HEK293 (cell line): ENCODE measurements around the gene VPS51.

Experiments
- CTCF ChIA-PET: fragments of 350-600 bp; formaldehyde crosslinking; extraction: SDS; loops from one replicate; lab custom pipeline; 2021; ENCODE audit warnings: antibody characterized with exemption; lab: Yijun Ruan, JAX
- POLR2A ChIA-PET: fragments of 300-600 bp; formaldehyde crosslinking; extraction: SDS; loops from one replicate; lab custom pipeline; 2020; ENCODE audit warnings: antibody characterized with exemption, inconsistent platforms; lab: Yijun Ruan, JAX
- H3K27ac ChIP-seq: fragments of 200-500 bp; sonication (Bioruptor generic); 2 replicates; pipeline ENCODE4 v1.5.1; 2014; ENCODE audit warnings: low read depth, low read length, control low read depth, inconsistent platforms; ENCODE audit errors: extremely low read depth
- H3K36me3 ChIP-seq, 2 experiments: fragments of 200-500 bp in 1 of 2; sonication (Bioruptor generic) in 1 of 2; 1 replicate in 1 of 2; 2 replicates in 1 of 2; pipeline ENCODE4 v1.5.1; 2014 to 2017; ENCODE audit warnings: inconsistent platforms in 2 of 2, low read length in 2 of 2; ENCODE audit not compliant: control insufficient read depth in 2 of 2, insufficient read depth in 1 of 2
- H3K4me1 ChIP-seq: fragments of 200-500 bp; sonication (Bioruptor generic); 2 replicates; pipeline ENCODE4 v1.5.1; 2014; ENCODE audit warnings: mild to moderate bottlenecking, low read length, inconsistent platforms; ENCODE audit not compliant: control insufficient read depth, insufficient read depth
- H3K4me3 ChIP-seq: 2 replicates; pipeline ENCODE4 v1.5.1; 2011; ENCODE audit warnings: low read depth, mild to moderate bottlenecking, control low read depth, low read length, moderate library complexity
- H3K9me3 ChIP-seq: fragments of 200-500 bp; sonication (Bioruptor generic); 2 replicates; pipeline ENCODE4 v1.5.1; 2014; ENCODE audit warnings: low read depth, low read length, inconsistent platforms; ENCODE audit not compliant: control insufficient read depth, insufficient read depth
- GFI1B ChIP-seq: fragments of 450-650 bp; formaldehyde crosslinking; IDR thresholded peaks from 2 replicates; pipeline ENCODE4 v1.5.1; 2016; ENCODE audit warnings: missing biosample characterization, missing genetic modification characterization
- OSR2 ChIP-seq: fragments of 450-650 bp; formaldehyde crosslinking; IDR thresholded peaks from 2 replicates; pipeline ENCODE4 v1.5.1; 2016; ENCODE audit warnings: missing biosample characterization, missing genetic modification characterization
- ZBTB1 ChIP-seq: fragments of 450-650 bp; formaldehyde crosslinking; IDR thresholded peaks from 2 replicates; pipeline ENCODE4 v1.5.1; 2016; ENCODE audit warnings: missing biosample characterization, missing genetic modification characterization
- ZFP3 ChIP-seq: fragments of 450-650 bp; formaldehyde crosslinking; IDR thresholded peaks from 2 replicates; pipeline ENCODE4 v1.5.1; 2016; ENCODE audit warnings: low read depth, missing biosample characterization, missing genetic modification characterization
- ZNF112 ChIP-seq: fragments of 450-650 bp; formaldehyde crosslinking; IDR thresholded peaks from 2 replicates; pipeline ENCODE4 v1.5.0; 2017; ENCODE audit warnings: missing biosample characterization, missing genetic modification characterization
- ZNF140 ChIP-seq: fragments of 450-650 bp; formaldehyde crosslinking; IDR thresholded peaks from 2 replicates; pipeline ENCODE4 v1.5.1; 2016; ENCODE audit warnings: missing biosample characterization, missing genetic modification characterization
- ZNF202 ChIP-seq: fragments of 450-650 bp; formaldehyde crosslinking; IDR thresholded peaks from 2 replicates; pipeline ENCODE4 v1.5.1; 2016; ENCODE audit warnings: missing biosample characterization, missing genetic modification characterization, borderline replicate concordance
- ZNF350 ChIP-seq: fragments of 450-650 bp; formaldehyde crosslinking; IDR thresholded peaks from 2 replicates; pipeline ENCODE4 v1.5.0; 2017; ENCODE audit warnings: missing biosample characterization, mild to moderate bottlenecking, missing genetic modification characterization
- ZNF510 ChIP-seq: fragments of 450-650 bp; formaldehyde crosslinking; IDR thresholded peaks from 2 replicates; pipeline ENCODE4 v1.5.1; 2018; ENCODE audit warnings: mild to moderate bottlenecking, missing genetic modification characterization, missing biosample characterization; ENCODE audit not compliant: insufficient replicate concordance
- ZNF521 ChIP-seq: fragments of 450-650 bp; formaldehyde crosslinking; IDR thresholded peaks from 2 replicates; pipeline ENCODE4 v1.5.1; 2017; ENCODE audit warnings: missing biosample characterization, mild to moderate bottlenecking, missing genetic modification characterization
- ZNF561 ChIP-seq: fragments of 450-650 bp; IDR thresholded peaks from 2 replicates; pipeline ENCODE4 v1.5.1; 2018; ENCODE audit warnings: missing biosample characterization, missing genetic modification characterization, borderline replicate concordance
- ZNF670 ChIP-seq: fragments of 450-650 bp; formaldehyde crosslinking; IDR thresholded peaks from 2 replicates; pipeline ENCODE4 v1.5.1; 2016; ENCODE audit warnings: missing biosample characterization, missing genetic modification characterization, low read depth
- TF ChIP-seq, protein P1 (sequence below): fragments of 450-650 bp; formaldehyde crosslinking; IDR thresholded peaks from 2 replicates; pipeline ENCODE4 v1.5.1; 2017; ENCODE audit warnings: missing biosample characterization, missing genetic modification characterization
- TF ChIP-seq, protein P2 (sequence below): fragments of 450-650 bp; formaldehyde crosslinking; IDR thresholded peaks from 2 replicates; pipeline ENCODE4 v1.5.1; 2016; ENCODE audit warnings: missing biosample characterization, missing genetic modification characterization
- TF ChIP-seq, protein P3 (sequence below): fragments of 450-650 bp; IDR thresholded peaks from 2 replicates; pipeline ENCODE4 v1.5.1; 2018; ENCODE audit warnings: missing biosample characterization, mild to moderate bottlenecking, missing genetic modification characterization
- TF ChIP-seq, protein P4 (sequence below): fragments of 450-650 bp; formaldehyde crosslinking; IDR thresholded peaks from 2 replicates; pipeline ENCODE4 v1.5.1; 2017; ENCODE audit warnings: missing biosample characterization, missing genetic modification characterization
- TF ChIP-seq, protein P5 (sequence below): fragments of 450-650 bp; formaldehyde crosslinking; IDR thresholded peaks from 2 replicates; pipeline ENCODE4 v1.5.1; 2016; ENCODE audit warnings: missing biosample characterization, missing genetic modification characterization
- TF ChIP-seq, protein P6 (sequence below): fragments of 450-650 bp; formaldehyde crosslinking; IDR thresholded peaks from 2 replicates; pipeline ENCODE4 v1.5.1; 2017; ENCODE audit warnings: missing biosample characterization, mild to moderate bottlenecking, missing genetic modification characterization, moderate library complexity

The VPS51 gene

DNA sequence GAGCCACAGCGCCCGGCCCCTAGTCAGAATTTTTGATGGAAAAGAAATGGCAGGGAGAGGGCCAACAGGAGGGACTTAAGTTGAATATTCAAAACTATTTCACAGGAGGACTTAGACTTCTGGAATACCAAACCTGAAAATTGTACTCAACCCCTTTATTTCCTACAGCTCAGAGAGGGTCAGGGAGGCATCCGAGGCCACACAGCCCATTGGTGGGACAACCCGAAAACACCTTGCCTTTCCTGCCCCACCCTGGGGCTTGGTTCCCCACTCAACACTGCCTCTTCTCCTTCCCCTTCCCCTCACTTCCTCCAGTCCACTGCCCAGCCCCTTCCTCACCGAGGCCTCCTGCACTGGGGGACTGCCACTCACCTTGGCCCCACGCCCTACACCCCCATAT, 39.0 kb upstream of the VPS51 start (continued):
- TF ChIP-seq ZNF521 (tag by site-specific recombination): no peak
- TF ChIP-seq, protein P1, sequence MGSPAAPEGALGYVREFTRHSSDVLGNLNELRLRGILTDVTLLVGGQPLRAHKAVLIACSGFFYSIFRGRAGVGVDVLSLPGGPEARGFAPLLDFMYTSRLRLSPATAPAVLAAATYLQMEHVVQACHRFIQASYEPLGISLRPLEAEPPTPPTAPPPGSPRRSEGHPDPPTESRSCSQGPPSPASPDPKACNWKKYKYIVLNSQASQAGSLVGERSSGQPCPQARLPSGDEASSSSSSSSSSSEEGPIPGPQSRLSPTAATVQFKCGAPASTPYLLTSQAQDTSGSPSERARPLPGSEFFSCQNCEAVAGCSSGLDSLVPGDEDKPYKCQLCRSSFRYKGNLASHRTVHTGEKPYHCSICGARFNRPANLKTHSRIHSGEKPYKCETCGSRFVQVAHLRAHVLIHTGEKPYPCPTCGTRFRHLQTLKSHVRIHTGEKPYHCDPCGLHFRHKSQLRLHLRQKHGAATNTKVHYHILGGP (tag by site-specific recombination): no peak
- TF ChIP-seq, protein P2, sequence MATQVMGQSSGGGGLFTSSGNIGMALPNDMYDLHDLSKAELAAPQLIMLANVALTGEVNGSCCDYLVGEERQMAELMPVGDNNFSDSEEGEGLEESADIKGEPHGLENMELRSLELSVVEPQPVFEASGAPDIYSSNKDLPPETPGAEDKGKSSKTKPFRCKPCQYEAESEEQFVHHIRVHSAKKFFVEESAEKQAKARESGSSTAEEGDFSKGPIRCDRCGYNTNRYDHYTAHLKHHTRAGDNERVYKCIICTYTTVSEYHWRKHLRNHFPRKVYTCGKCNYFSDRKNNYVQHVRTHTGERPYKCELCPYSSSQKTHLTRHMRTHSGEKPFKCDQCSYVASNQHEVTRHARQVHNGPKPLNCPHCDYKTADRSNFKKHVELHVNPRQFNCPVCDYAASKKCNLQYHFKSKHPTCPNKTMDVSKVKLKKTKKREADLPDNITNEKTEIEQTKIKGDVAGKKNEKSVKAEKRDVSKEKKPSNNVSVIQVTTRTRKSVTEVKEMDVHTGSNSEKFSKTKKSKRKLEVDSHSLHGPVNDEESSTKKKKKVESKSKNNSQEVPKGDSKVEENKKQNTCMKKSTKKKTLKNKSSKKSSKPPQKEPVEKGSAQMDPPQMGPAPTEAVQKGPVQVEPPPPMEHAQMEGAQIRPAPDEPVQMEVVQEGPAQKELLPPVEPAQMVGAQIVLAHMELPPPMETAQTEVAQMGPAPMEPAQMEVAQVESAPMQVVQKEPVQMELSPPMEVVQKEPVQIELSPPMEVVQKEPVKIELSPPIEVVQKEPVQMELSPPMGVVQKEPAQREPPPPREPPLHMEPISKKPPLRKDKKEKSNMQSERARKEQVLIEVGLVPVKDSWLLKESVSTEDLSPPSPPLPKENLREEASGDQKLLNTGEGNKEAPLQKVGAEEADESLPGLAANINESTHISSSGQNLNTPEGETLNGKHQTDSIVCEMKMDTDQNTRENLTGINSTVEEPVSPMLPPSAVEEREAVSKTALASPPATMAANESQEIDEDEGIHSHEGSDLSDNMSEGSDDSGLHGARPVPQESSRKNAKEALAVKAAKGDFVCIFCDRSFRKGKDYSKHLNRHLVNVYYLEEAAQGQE (tag by site-specific recombination): no peak
- TF ChIP-seq ZBTB1: no peak

DNA sequence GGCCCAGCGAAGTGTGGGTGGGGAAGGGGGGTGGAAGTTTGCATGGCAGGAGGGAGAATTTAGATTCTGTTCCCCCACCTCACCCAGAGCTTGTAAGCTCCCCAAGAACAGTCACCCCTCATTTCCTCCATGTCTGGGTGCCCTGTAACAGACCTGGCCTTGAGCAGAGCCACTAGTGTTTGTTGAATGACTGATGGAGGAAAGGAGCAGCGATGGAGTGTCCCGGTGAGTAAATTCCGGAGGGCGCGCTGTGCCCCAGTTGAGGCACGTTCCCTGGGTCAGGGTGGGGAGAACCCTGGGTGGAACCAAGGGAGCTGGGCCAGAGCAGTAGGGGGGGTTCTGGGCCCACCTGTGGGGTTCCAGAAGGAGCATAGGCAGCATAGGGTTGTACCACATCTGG, 38.5 kb upstream of the VPS51 start:
- Histone ChIP-seq H3K36me3 (no peaks in the 10 kb centered on the region), H3K27ac (no peak overlapping the region), H3K9me3 (no peaks in the 10 kb centered on the region), H3K4me3 (no peak overlapping the region), H3K4me1 (no peaks in the 10 kb centered on the region)
- ChIA-PET CTCF (no interaction called here), POLR2A (no interaction called here)
- no peak for TF ChIP-seq GFI1B (tag by site-specific recombination)
- TF ChIP-seq ZNF561 (tag by site-specific recombination): no peak
- no peak for TF ChIP-seq OSR2 (tag by site-specific recombination)
- TF ChIP-seq, protein P3, sequence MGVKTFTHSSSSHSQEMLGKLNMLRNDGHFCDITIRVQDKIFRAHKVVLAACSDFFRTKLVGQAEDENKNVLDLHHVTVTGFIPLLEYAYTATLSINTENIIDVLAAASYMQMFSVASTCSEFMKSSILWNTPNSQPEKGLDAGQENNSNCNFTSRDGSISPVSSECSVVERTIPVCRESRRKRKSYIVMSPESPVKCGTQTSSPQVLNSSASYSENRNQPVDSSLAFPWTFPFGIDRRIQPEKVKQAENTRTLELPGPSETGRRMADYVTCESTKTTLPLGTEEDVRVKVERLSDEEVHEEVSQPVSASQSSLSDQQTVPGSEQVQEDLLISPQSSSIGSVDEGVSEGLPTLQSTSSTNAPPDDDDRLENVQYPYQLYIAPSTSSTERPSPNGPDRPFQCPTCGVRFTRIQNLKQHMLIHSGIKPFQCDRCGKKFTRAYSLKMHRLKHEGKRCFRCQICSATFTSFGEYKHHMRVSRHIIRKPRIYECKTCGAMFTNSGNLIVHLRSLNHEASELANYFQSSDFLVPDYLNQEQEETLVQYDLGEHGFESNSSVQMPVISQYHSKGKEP (tag by site-specific recombination): no peak
- no peak for TF ChIP-seq ZNF112 (tag by site-specific recombination)
- no peak for TF ChIP-seq ZNF202 (tag by site-specific recombination)
- no peak for TF ChIP-seq ZNF510
- TF ChIP-seq, protein P4, sequence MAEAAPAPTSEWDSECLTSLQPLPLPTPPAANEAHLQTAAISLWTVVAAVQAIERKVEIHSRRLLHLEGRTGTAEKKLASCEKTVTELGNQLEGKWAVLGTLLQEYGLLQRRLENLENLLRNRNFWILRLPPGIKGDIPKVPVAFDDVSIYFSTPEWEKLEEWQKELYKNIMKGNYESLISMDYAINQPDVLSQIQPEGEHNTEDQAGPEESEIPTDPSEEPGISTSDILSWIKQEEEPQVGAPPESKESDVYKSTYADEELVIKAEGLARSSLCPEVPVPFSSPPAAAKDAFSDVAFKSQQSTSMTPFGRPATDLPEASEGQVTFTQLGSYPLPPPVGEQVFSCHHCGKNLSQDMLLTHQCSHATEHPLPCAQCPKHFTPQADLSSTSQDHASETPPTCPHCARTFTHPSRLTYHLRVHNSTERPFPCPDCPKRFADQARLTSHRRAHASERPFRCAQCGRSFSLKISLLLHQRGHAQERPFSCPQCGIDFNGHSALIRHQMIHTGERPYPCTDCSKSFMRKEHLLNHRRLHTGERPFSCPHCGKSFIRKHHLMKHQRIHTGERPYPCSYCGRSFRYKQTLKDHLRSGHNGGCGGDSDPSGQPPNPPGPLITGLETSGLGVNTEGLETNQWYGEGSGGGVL (tag by site-specific recombination): no peak
- no peak for TF ChIP-seq ZNF350
- no peak for TF ChIP-seq ZNF521 (tag by site-specific recombination)
- TF ChIP-seq ZNF670 (tag by site-specific recombination): no peak
- TF ChIP-seq, protein P5, sequence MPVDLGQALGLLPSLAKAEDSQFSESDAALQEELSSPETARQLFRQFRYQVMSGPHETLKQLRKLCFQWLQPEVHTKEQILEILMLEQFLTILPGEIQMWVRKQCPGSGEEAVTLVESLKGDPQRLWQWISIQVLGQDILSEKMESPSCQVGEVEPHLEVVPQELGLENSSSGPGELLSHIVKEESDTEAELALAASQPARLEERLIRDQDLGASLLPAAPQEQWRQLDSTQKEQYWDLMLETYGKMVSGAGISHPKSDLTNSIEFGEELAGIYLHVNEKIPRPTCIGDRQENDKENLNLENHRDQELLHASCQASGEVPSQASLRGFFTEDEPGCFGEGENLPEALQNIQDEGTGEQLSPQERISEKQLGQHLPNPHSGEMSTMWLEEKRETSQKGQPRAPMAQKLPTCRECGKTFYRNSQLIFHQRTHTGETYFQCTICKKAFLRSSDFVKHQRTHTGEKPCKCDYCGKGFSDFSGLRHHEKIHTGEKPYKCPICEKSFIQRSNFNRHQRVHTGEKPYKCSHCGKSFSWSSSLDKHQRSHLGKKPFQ (tag by site-specific recombination): no peak
- TF ChIP-seq ZNF140 (tag by site-specific recombination): no peak
- TF ChIP-seq, protein P6, sequence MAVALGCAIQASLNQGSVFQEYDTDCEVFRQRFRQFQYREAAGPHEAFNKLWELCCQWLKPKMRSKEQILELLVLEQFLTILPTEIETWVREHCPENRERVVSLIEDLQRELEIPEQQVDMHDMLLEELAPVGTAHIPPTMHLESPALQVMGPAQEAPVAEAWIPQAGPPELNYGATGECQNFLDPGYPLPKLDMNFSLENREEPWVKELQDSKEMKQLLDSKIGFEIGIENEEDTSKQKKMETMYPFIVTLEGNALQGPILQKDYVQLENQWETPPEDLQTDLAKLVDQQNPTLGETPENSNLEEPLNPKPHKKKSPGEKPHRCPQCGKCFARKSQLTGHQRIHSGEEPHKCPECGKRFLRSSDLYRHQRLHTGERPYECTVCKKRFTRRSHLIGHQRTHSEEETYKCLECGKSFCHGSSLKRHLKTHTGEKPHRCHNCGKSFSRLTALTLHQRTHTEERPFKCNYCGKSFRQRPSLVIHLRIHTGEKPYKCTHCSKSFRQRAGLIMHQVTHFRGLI (tag by site-specific recombination): no peak
- TF ChIP-seq ZFP3 (tag by site-specific recombination): no peak
